Activated T-cell treated with anti-CD3 and anti-CD28 coated beads, Interleukin-2, amount 50 U/mL, for 72 hours (primary cell): ENCODE data around the gene PHTF2. TPM values are rescaled to one million over a fixed set of nuclear protein-coding genes. Genes with fewer than 3 reads are reported as not detected.
"Not testable (repeated sequence)": the region's sequence is repeated elsewhere in the genome, so short reads cannot be mapped to it uniquely, and the experiment has no call there.

Source experiments
- ATAC-seq, 2 donors: fragments of 150-1000 bp; cut with Tn5 transposase; replicated peaks in 1 of 2; 2 replicates each; pipeline ENCODE4 v1.10.0; 2021; ENCODE audit warnings: moderate library complexity in 2 of 2, mild to moderate bottlenecking in 1 of 2
- DNase-seq, 2 donors: peaks; one replicate each; pipeline ENCODE4 v3.0.0; 2021 to 2022; ENCODE audit warnings: mixed read lengths in 1 of 2
- H3K27ac Mint-ChIP-seq: one replicate; pipeline ENCODE4 v1.8.0; 2022; ENCODE audit warnings: mild to moderate bottlenecking, moderate library complexity, mixed read lengths
- H3K27me3 Mint-ChIP-seq: one replicate; pipeline ENCODE4 v1.8.0; 2022; ENCODE audit warnings: low read depth, mixed read lengths
- H3K36me3 Mint-ChIP-seq, 2 donors: one replicate each; pipeline ENCODE4 v1.8.0; 2022; ENCODE audit warnings: mixed read lengths in 2 of 2, mild to moderate bottlenecking in 1 of 2; ENCODE audit not compliant: insufficient read depth in 2 of 2
- H3K4me1 Mint-ChIP-seq: one replicate; pipeline ENCODE4 v1.8.0; 2022; ENCODE audit warnings: low read depth, mixed read lengths
- H3K4me3 Mint-ChIP-seq, 2 donors: one replicate each; pipeline ENCODE4 v1.8.0; 2022; ENCODE audit warnings: mild to moderate bottlenecking in 2 of 2, mixed read lengths in 2 of 2, moderate library complexity in 2 of 2
- H3K9me3 Mint-ChIP-seq, 2 donors: one replicate each; pipeline ENCODE4 v1.8.0; 2022; ENCODE audit warnings: mixed read lengths in 2 of 2
- total RNA-seq, 2 donors: library from RNA; stranded (reverse); gene quantifications; one replicate each; pipeline ENCODE4 v1.2.3, GENCODE V29; 2022

PHTF2 gene
- total RNA-seq, 2 donors from 2014 or later, result 16.3 to 25.5 TPM

- H3K4me3 Mint-ChIP-seq, result no peak overlapping the region
- ATAC-seq (no peak), DNase-seq (no peak)
- H3K4me1 Mint-ChIP-seq, result no peaks in the 10 kb centered on the region
- H3K27me3 Mint-ChIP-seq, result no peaks in the 10 kb centered on the region
- H3K36me3 Mint-ChIP-seq, result peaks cover 0 to 23% of the 10 kb centered on the region in 2 donors
- H3K9me3 Mint-ChIP-seq, result no peaks in the 10 kb centered on the region
- no peak overlapping the region for H3K27ac Mint-ChIP-seq
Measured at GRCh38 chr7:77782383-77782782, 16.2 kb upstream of the PHTF2 start.

GRCh38 chr7:77783111-77783510 is 15.5 kb upstream of the PHTF2 start:
- Mint-ChIP-seq H3K4me3 (no peak overlapping the region), H3K27ac (no peak overlapping the region), H3K36me3 (peaks cover 0 to 22% of the 10 kb centered on the region in 2 donors), H3K27me3 (no peaks in the 10 kb centered on the region), H3K4me1 (no peaks in the 10 kb centered on the region), H3K9me3 (no peaks in the 10 kb centered on the region)
- ATAC-seq (no peak), DNase-seq (no peak)

- Mint-ChIP-seq H3K4me3 (no peak overlapping the region), H3K4me1 (no peaks in the 10 kb centered on the region), H3K27me3 (no peaks in the 10 kb centered on the region), H3K27ac (no peak overlapping the region), H3K36me3 (peaks cover 0 to 20% of the 10 kb centered on the region in 2 donors), H3K9me3 (no peaks in the 10 kb centered on the region)
- no peak for ATAC-seq
- DNase-seq, result no peak
Measured at GRCh38 chr7:77783545-77783944, 15.0 kb upstream of the PHTF2 start.

GRCh38 chr7:77784426-77784825 is 14.1 kb upstream of the PHTF2 start:
- H3K27me3 Mint-ChIP-seq, H3K4me1 Mint-ChIP-seq, H3K4me3 Mint-ChIP-seq, H3K9me3 Mint-ChIP-seq, ATAC-seq, H3K27ac Mint-ChIP-seq, DNase-seq: not testable (repeated sequence)
- peaks cover 2 to 18% of the 10 kb centered on the region in 2 donors for H3K36me3 Mint-ChIP-seq

GRCh38 chr7:77786018-77786417 is 12.6 kb upstream of the PHTF2 start:
- no peak overlapping the region for H3K27ac Mint-ChIP-seq
- peaks cover 2 to 18% of the 10 kb centered on the region in 2 donors for H3K36me3 Mint-ChIP-seq
- H3K4me1 Mint-ChIP-seq, result no peaks in the 10 kb centered on the region
- no peak for ATAC-seq
- no peaks in the 10 kb centered on the region for H3K27me3 Mint-ChIP-seq
- H3K9me3 Mint-ChIP-seq, result no peaks in the 10 kb centered on the region
- no peak for DNase-seq
- no peak overlapping the region for H3K4me3 Mint-ChIP-seq

- H3K36me3 Mint-ChIP-seq, result peaks cover 2 to 18% of the 10 kb centered on the region in 2 donors
- no peak for ATAC-seq
- no peaks in the 10 kb centered on the region for H3K27me3 Mint-ChIP-seq
- H3K4me1 Mint-ChIP-seq, result no peaks in the 10 kb centered on the region
- no peak overlapping the region for H3K4me3 Mint-ChIP-seq
- no peak overlapping the region for H3K27ac Mint-ChIP-seq
- no peak for DNase-seq
- H3K9me3 Mint-ChIP-seq, result no peaks in the 10 kb centered on the region
Measured at GRCh38 chr7:77786741-77787140, 11.8 kb upstream of the PHTF2 start.

GRCh38 chr7:77788327-77788902 is 10.2 kb upstream of the PHTF2 start:
- no peaks in the 10 kb centered on the region for H3K4me1 Mint-ChIP-seq
- H3K27ac Mint-ChIP-seq, result peak overlapping the region; percentile 22
- no peak for ATAC-seq
- no peak overlapping the region for H3K4me3 Mint-ChIP-seq
- H3K9me3 Mint-ChIP-seq, result no peaks in the 10 kb centered on the region
- H3K36me3 Mint-ChIP-seq, result peaks cover 2 to 16% of the 10 kb centered on the region in 2 donors
- no peaks in the 10 kb centered on the region for H3K27me3 Mint-ChIP-seq
- DNase-seq, result no peak

GRCh38 chr7:77791336-77791735 is 7.2 kb upstream of the PHTF2 start:
- Mint-ChIP-seq H3K4me1 (peaks cover 15% of the 10 kb centered on the region), H3K4me3 (no peak overlapping the region), H3K9me3 (no peaks in the 10 kb centered on the region), H3K36me3 (peaks cover 0 to 2% of the 10 kb centered on the region in 2 donors), H3K27me3 (no peaks in the 10 kb centered on the region), H3K27ac (no peak overlapping the region)
- DNase-seq (no peak), ATAC-seq (no peak)

GRCh38 chr7:77791956-77792355 is 6.6 kb upstream of the PHTF2 start:
- Mint-ChIP-seq H3K9me3 (no peaks in the 10 kb centered on the region), H3K36me3 (peaks cover 0 to 2% of the 10 kb centered on the region in 2 donors), H3K4me3 (no peak overlapping the region), H3K27ac (peak overlapping the region; percentile 49), H3K4me1 (peaks cover 20% of the 10 kb centered on the region), H3K27me3 (no peaks in the 10 kb centered on the region)
- no peak for ATAC-seq
- DNase-seq, result no peak

GRCh38 chr7:77794000-77794399 is 4.6 kb upstream of the PHTF2 start:
- no peaks in the 10 kb centered on the region for H3K9me3 Mint-ChIP-seq
- H3K27ac Mint-ChIP-seq, result peak overlapping the region; percentile 79
- no peaks in the 10 kb centered on the region for H3K27me3 Mint-ChIP-seq
- H3K4me1 Mint-ChIP-seq, result peaks cover 29% of the 10 kb centered on the region
- ATAC-seq, result no peak
- H3K36me3 Mint-ChIP-seq, result peaks cover 2 to 4% of the 10 kb centered on the region in 2 donors
- H3K4me3 Mint-ChIP-seq, result no peak overlapping the region
- no peak for DNase-seq

GRCh38 chr7:77796109-77796508 is 2.5 kb upstream of the PHTF2 start:
- H3K36me3 Mint-ChIP-seq, result peaks cover 2 to 6% of the 10 kb centered on the region in 2 donors
- ATAC-seq, result no peak
- H3K27ac Mint-ChIP-seq, result peak overlapping the region; percentile 56
- DNase-seq, result no peak
- H3K4me1 Mint-ChIP-seq, result peaks cover 44% of the 10 kb centered on the region
- no peaks in the 10 kb centered on the region for H3K9me3 Mint-ChIP-seq
- peak overlapping the region; percentile 44 to 97 for H3K4me3 Mint-ChIP-seq
- no peaks in the 10 kb centered on the region for H3K27me3 Mint-ChIP-seq

GRCh38 chr7:77796960-77797359 is 1.6 kb upstream of the PHTF2 start:
- peak overlapping the region; percentile 93 to 97 for H3K4me3 Mint-ChIP-seq
- DNase-seq (no peak), ATAC-seq (no peak)
- H3K9me3 Mint-ChIP-seq, result no peaks in the 10 kb centered on the region
- H3K36me3 Mint-ChIP-seq, result peaks cover 2 to 6% of the 10 kb centered on the region in 2 donors
- H3K27me3 Mint-ChIP-seq, result no peaks in the 10 kb centered on the region
- H3K4me1 Mint-ChIP-seq, result peaks cover 50% of the 10 kb centered on the region
- peak overlapping the region; percentile 56 for H3K27ac Mint-ChIP-seq

- H3K36me3 Mint-ChIP-seq, result peaks cover 2 to 6% of the 10 kb centered on the region in 2 donors
- DNase-seq, result no peak
- peak; percentile 56 to 57 for ATAC-seq
Measured at GRCh38 chr7:77797734-77798393, 709 bp upstream of the PHTF2 start.

More at GRCh38 chr7:77797734-77798393, 709 bp upstream of the PHTF2 start:
- Mint-ChIP-seq H3K27ac (peak overlapping the region; percentile 56), H3K9me3 (no peaks in the 10 kb centered on the region), H3K4me3 (peak overlapping the region; percentile 93 to 97), H3K27me3 (no peaks in the 10 kb centered on the region), H3K4me1 (peaks cover 59% of the 10 kb centered on the region)
